ENCODE data around the gene ARHGEF11.

DNA sequence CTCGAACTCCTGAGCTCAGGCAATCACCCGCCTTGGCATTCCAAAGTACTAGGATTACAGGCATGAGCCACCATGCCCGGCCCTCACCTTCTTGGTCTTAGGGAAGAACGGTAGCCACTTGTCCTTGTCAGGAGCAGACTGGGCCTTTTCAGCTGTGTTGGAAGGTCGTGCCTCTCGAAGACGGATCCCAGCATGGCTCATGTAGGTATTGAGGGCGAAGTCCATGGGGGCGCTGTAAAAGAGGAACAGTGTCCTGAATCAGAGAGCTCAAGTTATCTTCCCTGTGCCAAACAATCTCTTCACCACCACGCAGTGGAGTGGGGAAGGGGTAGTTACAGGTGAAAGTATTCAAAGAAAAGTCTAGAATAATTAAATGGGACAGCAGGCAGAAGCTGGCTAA is 89.2 kb downstream of the ARHGEF11 start:
- TF ChIP-seq CREM (IDR thresholded peaks at IDR 0.05; ENCODE audit: low read depth) (no peak), NFRKB (IDR thresholded peaks at IDR 0.05; ENCODE audit: low read depth) (no peak)

Data from K562 (cell line).